Left renal cortex interstitium (tissue), 4 donors: ENCODE measurements around the gene IQSEC1. TPM values are rescaled to one million over a fixed set of nuclear protein-coding genes. Genes with fewer than 3 reads are reported as not detected.

Source experiments
- DNase-seq, 4 donors: peaks; one replicate each; pipeline ENCODE4 v3.0.0-alpha.2; 2013; ENCODE audit warnings: low read depth in 4 of 4, low spot score in 2 of 4, missing footprints in 1 of 4
- polyA plus RNA-seq, 4 donors: library from polyadenylated mRNA; unstranded; fragments of 120-200 nt; gene quantifications; one replicate each; pipeline ENCODE4 v1.2.1, GENCODE V29; 2013; ENCODE audit not compliant: insufficient read length in 4 of 4

The IQSEC1 gene
- polyA plus RNA-seq, 4 donors: 27.0 to 42.2 (median 33.0) TPM

DNA sequence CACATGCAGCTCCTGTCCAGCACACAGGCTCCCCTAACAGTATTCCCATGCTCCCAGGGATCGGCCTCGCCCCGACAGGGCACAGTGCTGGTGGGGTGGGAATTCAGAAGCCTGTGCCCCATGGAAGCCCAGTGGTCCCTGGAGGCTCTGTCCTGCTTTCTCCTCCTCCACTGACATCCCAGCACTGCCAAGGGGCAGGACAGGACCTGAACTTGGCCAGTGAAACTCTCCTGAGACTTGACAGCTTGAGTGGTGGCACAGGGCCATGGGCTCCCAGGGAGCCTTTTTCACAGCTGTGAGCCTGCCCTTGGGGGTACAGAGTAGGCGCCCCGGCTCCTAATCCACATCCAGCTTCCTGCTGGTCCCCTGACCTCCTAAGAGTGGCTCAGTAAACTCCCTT is 38.4 kb downstream of the IQSEC1 start:
- DNase-seq: no peak

DNA sequence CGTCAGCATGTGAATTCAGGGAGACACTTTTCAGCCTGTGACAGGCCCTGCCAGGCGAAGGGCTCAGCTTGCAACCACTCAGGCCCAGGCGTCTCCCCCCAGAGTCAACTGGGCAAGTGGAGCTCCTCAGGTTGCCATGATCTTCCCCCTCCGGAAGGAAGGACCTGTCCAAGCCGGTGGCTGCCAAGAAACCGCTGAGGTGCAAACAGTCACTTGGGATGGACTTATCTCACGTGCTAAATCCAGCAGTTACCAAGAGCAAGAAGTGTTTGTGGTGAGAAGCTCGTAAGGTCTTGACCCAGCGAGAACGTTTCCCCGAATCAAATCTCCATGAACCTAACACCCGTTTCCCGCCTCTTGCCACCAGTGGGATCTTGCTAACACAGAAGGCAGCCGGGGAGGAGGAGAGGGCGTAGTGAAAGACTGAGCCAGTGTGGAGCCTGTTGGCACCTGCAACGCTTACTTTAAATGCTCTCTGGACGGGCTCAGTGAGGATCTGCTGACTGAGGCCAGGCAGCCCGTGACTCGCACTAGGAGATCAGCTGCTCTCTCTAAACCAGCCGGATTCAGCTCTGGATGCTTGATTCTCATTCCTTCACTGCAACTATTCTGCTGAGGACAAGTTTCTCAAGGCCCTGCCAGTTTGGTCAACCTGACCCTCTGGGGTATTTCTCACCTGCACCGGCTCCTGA is 39.0 kb downstream of the IQSEC1 start:
- no peak for DNase-seq

DNA sequence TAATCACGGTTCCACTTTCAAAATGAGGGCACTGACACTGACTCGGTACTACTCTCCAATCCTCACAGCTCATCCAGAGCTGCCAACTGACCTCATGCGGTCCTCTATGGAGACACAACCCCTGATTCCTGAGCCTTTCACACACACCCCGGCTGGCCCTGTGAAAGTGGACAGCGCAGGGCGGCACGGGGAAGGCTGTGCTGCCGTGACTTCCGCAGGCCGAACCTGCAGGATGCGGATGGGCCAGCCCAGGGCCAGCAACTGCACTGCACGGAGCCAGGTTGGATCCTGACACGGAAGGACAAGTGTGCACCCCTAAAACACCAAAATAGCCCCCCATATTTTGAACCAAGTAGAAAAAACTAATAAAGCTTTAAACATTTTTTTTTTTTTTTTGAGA is 41.0 kb downstream of the IQSEC1 start:
- no peak for DNase-seq

DNA sequence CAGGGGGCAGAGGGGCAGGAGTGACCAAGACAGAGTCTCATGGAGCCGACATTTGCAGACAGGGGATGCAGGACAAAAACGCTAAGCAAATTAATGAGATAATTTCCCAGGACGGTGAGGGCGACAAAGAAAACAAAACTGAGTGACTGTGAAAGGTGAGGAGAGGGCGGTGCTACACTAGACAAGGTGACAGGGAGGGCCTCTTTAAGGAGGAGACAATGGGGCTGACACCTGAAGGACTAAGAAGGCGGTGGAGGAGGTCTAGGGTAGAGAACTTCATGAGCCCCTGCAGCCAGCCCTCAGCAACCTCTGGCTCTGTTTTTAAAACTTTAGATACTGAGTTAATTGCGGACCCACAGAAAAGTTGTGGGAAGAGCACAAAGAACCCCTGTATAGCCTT is 41.6 kb downstream of the IQSEC1 start:
- no peak for DNase-seq

DNA sequence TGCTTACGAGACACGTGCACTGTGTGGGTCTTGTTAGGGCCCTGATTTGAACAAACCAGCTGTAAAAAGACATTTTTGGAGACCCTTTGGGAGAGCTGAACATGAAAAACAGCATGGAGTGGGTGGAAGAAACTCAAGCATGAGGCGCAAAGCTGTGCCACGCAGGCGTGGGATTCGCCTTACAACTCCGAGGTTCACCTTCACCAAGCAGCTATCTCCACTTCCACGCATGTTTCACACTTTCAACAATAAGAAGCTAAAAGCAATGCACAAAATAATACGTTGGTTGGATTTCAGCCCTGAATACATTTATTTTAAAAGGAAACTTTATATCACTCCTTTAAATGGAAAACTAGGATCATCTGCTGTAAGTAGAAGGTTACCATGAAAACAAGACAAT is 42.5 kb downstream of the IQSEC1 start:
- no peak for DNase-seq

DNA sequence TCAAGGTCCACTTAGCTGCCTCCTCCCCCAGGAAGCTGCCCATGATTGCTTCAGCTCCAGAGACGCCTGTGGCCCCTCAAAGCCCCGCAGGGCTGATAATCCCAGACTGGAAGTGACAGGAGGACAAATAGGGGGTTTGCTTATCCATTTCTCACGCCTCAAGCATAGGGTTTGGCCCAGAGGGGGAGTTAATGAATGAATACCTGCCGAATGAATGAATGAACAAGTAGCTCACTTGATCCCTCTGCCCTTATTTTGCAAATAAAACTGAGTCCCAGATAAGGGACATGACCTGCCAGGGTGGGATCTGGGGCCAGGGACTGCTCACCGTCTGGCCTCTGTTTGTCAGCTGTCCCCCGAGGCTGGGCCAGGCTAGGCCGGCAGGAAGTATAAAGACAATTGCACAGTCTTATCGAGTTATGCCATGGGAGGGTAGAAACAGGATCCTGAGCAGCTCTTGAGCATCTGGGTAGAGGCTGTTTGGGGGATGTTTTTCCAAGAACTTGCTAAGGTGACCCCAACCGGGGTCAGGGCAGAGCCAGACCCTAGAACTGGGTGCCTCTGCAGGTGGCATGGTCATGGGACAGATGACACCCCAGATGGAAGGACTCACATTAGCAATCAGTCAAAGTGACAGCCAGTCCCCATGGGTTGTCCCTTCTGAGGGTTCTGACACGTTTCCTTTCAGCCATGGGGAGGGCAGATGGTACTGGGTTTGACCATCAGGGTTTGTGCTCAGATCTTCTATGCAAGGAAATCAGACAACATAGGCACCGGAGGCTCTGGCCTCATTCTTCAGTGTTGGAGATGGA is 45.0 kb downstream of the IQSEC1 start:
- no peak for DNase-seq

DNA sequence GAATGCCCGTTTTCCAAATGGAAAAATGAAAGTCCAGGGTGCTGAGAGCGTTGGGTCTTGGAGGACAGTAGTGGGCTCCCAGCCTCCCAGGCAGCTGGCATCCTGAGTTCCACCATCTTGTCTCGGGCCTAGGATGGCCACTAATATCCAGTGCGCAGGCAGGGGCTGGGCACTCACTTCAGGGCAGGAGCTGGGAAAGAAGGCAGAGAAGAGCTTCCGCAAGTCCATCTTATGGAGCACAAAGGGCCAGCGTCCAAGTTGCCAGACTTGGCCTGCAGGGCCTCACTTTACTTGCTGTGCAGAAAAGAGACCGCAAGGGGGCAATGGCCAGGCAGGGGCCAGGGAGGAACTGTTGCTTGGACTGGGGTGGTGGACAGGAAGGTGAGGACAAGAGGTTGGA is 46.1 kb downstream of the IQSEC1 start:
- DNase-seq: no peak

DNA sequence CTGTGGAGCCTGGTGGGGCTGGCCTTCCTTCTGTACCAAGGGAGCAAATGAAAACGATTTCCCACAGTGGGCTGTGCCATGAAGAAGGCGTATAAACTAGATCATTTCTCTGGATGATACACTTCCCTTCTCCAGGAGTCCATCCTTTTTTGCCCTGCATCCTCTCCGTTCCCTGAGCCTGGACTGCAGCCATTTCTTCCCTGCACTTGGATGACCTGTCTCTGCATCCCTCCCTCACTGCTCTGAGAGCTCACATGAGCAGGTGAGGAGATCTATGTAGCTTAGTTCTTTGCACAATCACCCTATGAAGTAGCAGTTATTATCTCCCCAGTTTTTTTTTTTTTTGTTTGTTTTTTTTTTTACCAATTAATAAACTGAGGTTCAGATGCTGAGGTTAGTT is 46.7 kb downstream of the IQSEC1 start:
- no peak for DNase-seq

DNA sequence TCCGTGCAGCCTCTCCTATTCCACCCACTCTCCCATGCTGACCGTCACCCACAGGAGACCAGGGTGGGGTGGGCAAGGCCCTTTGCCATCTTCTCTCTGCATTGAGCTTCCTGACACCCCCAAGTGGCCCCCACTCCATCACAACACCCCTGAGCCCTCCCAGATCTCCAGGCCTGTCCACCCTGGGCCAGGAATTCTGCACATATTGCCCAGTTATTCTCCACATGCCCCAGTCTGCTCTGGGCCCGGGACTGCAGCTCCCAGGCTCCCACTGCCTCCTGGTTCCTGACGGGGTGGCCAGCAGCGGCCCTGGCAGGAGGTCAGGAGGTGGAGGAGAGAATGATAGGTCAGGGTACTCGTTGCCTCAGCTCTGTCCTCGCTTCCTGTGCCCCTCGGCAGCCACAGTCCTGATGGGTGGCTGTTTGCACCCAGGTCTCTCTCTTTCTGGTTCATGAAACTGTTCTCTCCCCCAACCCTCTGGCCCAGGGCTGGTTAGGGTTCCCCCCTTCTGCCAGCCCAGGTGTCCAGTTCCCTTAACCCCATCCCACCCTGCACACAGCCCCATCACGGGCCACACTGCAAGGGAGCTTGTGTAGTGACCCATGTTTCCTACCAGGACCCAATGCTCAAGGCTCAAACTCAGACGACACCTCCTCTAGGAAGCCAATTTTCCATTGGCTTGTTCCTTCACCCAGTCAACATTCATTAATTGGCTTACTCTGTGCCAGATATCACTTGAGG is 47.3 kb downstream of the IQSEC1 start:
- no peak for DNase-seq

DNA sequence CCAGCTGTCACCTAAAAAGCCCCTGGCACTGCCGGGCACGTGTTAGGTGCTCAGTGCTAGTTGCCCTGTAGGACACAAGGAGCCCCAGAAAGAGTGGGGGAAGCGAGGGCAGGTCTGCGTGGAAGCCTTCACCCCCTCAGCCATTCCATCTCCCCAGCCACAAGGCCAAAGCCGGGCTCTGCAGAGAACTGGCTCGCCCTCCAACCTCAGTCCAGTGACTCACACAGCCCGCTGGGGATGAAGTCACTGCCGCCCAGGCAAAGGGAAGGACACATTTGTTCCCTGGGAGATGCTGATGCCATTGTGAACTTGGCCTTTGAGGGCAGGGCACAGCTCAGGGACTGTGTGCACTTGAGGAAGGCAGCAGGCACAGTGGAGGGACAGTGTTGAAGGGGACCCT is 48.1 kb downstream of the IQSEC1 start:
- no peak for DNase-seq

DNA sequence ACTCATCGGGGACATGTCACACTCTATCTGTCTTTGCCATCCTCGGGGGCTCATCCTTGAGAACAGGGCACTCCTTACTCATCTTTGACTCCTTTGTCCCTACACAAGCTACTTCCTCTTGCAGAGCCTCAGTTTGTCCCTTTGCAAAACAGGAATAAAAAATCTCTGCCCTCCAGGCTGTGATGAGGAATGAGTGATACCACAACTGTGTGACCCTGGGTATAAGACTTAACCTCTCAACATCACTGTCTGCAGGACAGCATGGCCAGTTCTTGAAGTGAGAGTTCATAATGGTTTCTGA is 48.5 kb downstream of the IQSEC1 start:
- no peak for DNase-seq

DNA sequence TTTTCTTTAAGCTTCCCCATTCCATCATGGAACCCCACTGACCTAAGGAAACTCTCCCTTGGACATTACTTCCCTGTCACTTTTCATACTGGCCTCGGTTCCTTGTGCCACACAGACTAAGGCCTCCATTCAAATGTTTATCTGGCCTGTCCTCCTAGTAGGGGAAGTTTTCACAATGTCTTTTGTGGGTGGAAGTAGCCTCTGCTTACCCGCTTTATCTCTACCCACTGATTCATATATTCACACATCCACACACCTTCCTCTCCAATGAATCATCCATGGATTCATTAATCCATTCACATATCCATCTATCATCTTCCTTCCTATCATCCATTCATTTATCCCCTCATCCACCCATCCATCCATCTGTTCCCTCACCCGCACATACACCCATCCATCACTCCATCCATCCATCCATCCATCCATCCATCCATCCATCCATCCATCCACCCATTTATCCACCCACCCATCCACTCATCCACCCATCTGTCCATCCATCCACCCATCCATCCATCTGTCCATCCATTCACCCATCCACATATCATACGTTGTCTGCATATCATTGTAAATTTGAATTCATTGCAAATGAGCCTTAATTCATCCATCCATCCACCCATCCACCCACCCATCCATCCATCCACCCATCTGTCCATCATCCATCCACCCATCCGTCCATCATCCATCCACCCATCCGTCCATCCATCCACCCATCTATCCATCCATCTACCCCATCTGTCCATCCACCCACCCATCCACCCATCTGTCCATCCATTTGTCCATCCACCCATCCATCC is 49.1 kb downstream of the IQSEC1 start:
- no peak for DNase-seq

DNA sequence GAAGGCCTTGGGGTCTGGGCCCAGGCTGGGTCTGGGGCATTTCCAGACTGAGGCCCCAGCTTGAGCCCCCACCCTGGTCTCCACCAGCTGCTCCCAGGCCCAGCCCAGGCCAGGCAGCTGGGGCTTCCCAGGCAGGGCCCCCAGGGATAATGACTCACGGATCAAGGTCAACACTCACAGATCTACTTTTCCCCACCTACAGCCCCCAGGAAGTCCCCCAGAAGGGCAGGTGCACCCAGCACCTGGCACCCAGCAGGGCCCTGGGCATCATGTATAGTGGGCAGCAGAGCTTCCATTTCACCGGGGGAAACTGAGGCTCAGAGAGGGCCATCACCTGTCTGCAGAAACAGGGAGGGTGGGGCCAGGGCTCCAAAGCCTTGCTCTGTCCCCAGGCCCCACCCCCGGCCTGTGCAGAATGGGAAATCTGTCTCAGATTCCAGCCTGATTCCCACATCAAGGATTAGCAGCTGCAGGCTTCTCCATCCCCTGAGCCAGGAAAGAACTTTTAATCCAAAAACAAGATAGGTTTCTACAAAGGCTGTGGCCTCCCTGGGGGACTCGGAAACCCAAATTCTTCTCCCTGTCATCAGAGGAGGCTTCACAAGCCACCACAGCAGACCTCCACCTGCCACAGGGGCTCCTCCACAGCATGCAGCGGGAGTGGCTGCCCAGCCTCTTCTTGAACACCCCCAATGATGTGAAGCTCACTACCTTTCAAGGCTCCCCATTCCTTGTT is 49.8 kb downstream of the IQSEC1 start:
- DNase-seq: no peak

DNA sequence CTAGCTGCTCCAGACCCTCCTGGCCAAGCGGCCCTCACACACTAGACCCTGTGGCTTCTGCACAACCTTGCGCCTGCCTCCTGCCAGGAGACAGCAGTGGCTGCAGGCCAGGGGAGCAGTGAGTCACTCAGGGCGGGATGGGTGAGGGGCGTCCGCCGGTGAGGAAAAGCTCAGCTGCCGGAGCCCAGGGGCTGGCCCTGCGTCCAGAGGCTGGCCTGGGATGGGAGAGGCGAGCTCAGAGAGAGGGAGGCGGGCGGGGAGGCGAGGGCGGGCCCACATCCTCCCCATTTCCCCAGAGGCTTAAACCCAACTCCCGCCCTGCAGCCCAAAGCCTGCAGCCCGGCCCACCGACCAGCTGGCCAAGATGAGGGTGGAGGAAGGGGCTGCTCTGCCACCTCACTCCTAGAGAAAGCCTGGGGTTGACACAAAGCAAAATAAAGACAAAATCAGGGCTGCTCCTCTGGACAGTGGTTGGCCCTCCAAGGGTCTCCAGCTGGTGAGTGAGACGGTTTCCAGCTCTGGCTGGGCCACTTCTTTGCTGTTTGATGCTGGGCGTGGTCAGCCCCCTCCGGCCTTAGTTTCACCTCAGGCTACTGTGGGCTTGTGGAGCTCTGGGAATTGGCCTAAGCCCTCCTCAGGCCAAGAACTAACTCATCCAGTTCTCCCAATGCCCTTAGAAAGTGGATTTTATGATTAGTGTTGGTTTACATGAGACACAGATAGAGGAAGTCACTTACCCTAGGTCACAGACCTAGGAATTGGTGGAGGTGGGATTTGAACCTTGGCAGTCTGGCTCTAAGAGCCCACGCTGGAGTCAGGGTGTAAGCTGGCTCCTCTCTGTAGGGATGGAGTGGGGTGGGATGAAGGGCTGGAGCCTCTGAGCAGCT is 50.6 kb downstream of the IQSEC1 start:
- no peak for DNase-seq

DNA sequence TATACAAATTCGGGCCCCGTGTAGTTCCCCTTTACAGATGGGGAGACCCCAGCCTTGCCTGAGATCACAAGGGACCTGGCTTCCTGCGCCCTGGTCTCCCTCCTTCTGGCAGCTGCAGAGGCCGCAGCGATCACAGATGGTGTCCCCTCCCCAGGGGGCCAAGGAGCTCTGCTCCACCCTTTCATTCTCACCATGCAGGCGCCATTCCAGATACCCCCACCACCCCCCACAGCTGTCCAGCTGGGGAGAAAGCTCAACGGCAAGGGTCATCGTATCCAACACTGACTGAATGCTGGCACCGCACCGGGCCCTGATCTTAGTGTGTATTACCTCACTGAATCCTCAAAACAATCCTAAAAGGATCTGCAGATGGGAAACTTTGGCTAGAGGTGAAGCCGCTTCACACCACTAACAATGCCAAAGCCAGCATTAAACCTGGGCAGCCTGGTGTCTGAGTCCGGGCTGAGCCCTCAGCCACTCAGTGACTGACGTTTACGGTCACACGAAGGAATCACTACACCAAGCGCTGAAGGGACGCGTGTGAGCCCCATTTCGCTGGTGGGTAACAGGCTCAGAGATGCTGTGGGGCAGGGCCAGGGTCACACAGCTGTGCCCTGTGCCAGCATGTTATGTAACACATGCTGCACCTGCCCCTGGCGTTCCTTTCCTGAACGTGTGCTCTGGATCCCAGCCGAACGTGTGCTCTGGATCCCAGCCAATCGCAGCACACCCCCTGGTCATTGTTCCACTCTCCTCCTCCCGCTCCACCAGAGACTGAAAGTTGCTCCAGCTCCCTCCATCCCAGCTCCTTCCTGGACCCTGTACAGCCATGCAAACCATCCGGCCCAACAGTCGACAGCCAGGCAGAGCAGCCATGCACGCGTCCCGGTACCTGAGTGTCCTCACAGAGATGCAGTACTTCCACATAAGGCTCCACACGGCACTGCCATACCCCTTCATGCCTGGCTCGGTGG is 51.8 kb downstream of the IQSEC1 start:
- DNase-seq: no peak

DNA sequence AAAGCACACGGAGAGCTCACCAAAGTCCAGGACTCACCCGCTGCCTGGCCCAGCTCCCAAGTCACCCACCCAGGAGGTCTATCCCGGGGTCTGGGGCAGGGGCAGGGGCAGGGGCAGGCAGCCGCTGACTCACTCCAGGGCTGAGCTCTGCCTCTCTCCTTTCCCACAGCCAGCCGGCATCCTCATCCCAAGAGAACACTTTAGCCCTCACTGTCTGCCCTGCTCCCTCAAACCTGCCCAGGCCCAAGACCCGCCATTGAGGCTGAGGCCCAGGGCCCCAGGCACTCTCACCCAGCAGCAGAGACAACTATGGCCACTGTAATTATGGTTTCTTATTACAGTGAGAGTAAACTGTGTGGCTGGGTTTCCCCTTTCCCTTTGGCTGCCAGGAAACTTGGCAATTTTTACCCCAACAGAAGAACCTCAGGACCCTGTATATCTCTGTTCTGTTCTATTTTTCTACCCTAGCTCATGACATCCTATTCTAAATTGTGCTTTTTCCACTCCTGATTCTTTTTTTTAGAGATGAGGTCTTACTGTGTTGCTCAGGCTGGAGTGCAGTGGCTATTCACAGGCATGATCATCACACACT is 53.0 kb downstream of the IQSEC1 start:
- no peak for DNase-seq

DNA sequence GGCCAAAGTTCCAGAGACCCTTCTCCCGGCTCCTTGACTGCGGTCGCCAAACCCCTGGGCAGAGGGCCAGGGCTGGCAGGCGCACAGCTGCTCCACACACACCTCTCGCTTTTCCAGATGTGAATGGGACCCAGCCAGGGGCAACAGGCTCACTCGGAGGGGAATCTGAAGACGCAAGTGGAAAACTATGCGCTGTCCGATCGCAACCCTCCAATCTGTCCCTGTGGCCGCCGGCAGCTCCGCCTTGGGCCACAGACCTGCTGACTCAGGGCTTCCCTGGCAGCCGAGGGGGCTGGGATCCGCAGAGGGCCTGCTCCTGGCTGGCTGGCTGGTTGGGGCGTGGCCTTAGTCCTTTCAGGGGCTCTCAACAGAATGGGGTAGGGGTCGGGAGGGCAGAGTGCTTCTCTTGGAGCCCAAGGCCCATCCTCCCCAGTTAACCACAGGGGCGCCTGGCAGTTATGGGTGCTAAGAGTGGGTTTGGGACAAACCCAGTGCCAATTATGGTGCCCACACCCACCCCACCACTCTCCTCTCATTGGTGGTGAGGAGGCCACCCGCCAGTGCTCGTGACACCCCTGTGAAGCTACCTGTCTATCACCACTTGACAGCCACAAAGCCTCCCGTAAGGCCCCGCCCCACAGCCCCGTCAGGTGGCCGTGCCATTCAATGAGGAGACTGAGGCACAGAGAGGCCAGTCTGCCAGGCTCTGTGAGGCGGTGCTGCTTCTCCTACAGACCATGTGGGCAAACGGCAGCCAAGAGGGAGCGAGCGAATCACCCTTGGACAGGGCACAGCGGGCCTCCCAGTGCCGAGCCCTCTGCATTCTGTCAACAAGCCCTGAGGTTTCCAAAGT is 53.8 kb downstream of the IQSEC1 start:
- no peak for DNase-seq
